Measurements from ENCODE around the gene PDSS2.

PDSS2 gene

GRCh38 chr6:107108201-107108890 lies 351.0 kb downstream of the PDSS2 start:
- DNase-seq = no peak

- no peak for DNase-seq
Observed at GRCh38 chr6:107107791-107108190, 351.6 kb downstream of the PDSS2 start.

- no peak for DNase-seq
Observed at GRCh38 chr6:107106165-107106564, 353.2 kb downstream of the PDSS2 start.

- no peak for DNase-seq
Observed at GRCh38 chr6:107105511-107106116, 353.8 kb downstream of the PDSS2 start.

GRCh38 chr6:107103082-107103481 lies 356.3 kb downstream of the PDSS2 start:
- DNase-seq = no peak

All from DMS79 treated with DMSO at 0.1 percent for 48 hours (cell line).